Measurements from ENCODE around the gene DNASE2B.

GRCh38 chr1:84402501-84402900, 4.2 kb downstream of the DNASE2B start:
- TF ChIP-seq POLR2A (IDR thresholded peaks at IDR 0.05; ENCODE audit: low read length) (no peak), GATA1 (IDR thresholded peaks at IDR 0.05; ENCODE audit: low read depth, low read length) (no peak)
